Activated CD8-positive, alpha-beta T cell treated with anti-CD3 and anti-CD28 coated beads for 36 hours (primary cell): ENCODE measurements around the gene THPO. TPM values are rescaled to one million over a fixed set of nuclear protein-coding genes. Genes with fewer than 3 reads are reported as not detected.

Source experiments
- ATAC-seq: fragments of 200-7000 bp; cut with Tn5 transposase; one replicate; pipeline ENCODE4 v1.10.0; 2021; ENCODE audit warnings: mild to moderate bottlenecking, moderate library complexity
- CTCF ChIA-PET: fragments of 350-600 bp; sonication (Branson Sonifier 250); formaldehyde crosslinking; loops from one replicate; lab custom pipeline; 2021; ENCODE audit warnings: antibody characterized with exemption; lab: Charles Lee
- POLR2A ChIA-PET: fragments of 350-600 bp; sonication (Branson Sonifier 250); formaldehyde crosslinking; loops from one replicate; lab custom pipeline; 2021; ENCODE audit warnings: antibody characterized with exemption; lab: Charles Lee
- DNase-seq: peaks from one replicate; pipeline ENCODE4 v3.0.0-alpha.2; 2020
- H3K27ac Mint-ChIP-seq: one replicate; pipeline ENCODE4 v1.8.0; 2021; ENCODE audit warnings: mild to moderate bottlenecking, mixed read lengths
- H3K27me3 Mint-ChIP-seq: one replicate; pipeline ENCODE4 v1.8.0; 2021; ENCODE audit warnings: mixed read lengths
- H3K36me3 Mint-ChIP-seq: one replicate; pipeline ENCODE4 v1.8.0; 2021; ENCODE audit warnings: low read depth, mixed read lengths
- H3K4me1 Mint-ChIP-seq: one replicate; pipeline ENCODE4 v1.8.0; 2021; ENCODE audit warnings: low read depth, mixed read lengths
- H3K4me3 Mint-ChIP-seq: one replicate; pipeline ENCODE4 v1.8.0; 2021; ENCODE audit warnings: mild to moderate bottlenecking, moderate library complexity, mixed read lengths
- H3K9me3 Mint-ChIP-seq: one replicate; pipeline ENCODE4 v1.8.0; 2021; ENCODE audit warnings: mixed read lengths
- CTCF ChIP-seq: fragments of 200-600 bp; IDR thresholded peaks from one replicate; pipeline ENCODE4 v1.8.0; 2022; ENCODE audit warnings: antibody characterized with exemption, mild to moderate bottlenecking
- intact Hi-C: fragments of 100-400 bp; cut with micrococcal nuclease; formaldehyde crosslinking; loops from one replicate; pipeline ENCODE4 v1.10.0; 2022
- total RNA-seq, 2 experiments: library from RNA; stranded (reverse); gene quantifications; one replicate each; pipeline ENCODE4 v1.2.3, GENCODE V29; 2021

The THPO gene
- total RNA-seq, 2 experiments from 2014 or later = not detected

- Mint-ChIP-seq H3K36me3 (no peaks in the 10 kb centered on the region), H3K27ac (no peak overlapping the region), H3K4me1 (peaks cover 4% of the 10 kb centered on the region), H3K27me3 (no peaks in the 10 kb centered on the region), H3K9me3 (no peaks in the 10 kb centered on the region), H3K4me3 (no peak overlapping the region)
- ATAC-seq (no peak), DNase-seq (no peak)
- TF ChIP-seq CTCF = no peak
- intact Hi-C loops = no loop called here
- POLR2A ChIA-PET = no interaction called here
- CTCF ChIA-PET = interaction anchor here (1.0 kb wide), 1 partner anchor 194 kb away, joined by 3 read pairs; no protein-coding TSS in a partner anchor
Observed at GRCh38 chr3:184349563-184350470, 28.2 kb downstream of the THPO start.

GRCh38 chr3:184348057-184348382 lies 30.0 kb downstream of the THPO start:
- DNase-seq (no peak), ATAC-seq (no peak)
- H3K4me3 Mint-ChIP-seq = no peak overlapping the region
- no peaks in the 10 kb centered on the region for H3K9me3 Mint-ChIP-seq
- ChIA-PET CTCF (no interaction called here), POLR2A (interaction anchor here (1.1 to 1.9 kb wide), 4 partner anchors 12 to 32 kb away, joined by 5 to 10 read pairs (median 6); no protein-coding TSS in a partner anchor)
- no peaks in the 10 kb centered on the region for H3K36me3 Mint-ChIP-seq
- no peaks in the 10 kb centered on the region for H3K27me3 Mint-ChIP-seq
- intact Hi-C loops = no loop called here
- no peaks in the 10 kb centered on the region for H3K4me1 Mint-ChIP-seq
- H3K27ac Mint-ChIP-seq = no peak overlapping the region
- no peak for TF ChIP-seq CTCF

GRCh38 chr3:184347321-184348056 lies 30.5 kb downstream of the THPO start:
- Mint-ChIP-seq H3K27me3 (no peaks in the 10 kb centered on the region), H3K4me1 (no peaks in the 10 kb centered on the region), H3K9me3 (no peaks in the 10 kb centered on the region), H3K36me3 (no peaks in the 10 kb centered on the region), H3K27ac (no peak overlapping the region), H3K4me3 (no peak overlapping the region)
- no peak for DNase-seq
- ChIA-PET POLR2A (interaction anchor here (1.1 to 1.9 kb wide), 4 partner anchors 12 to 32 kb away, joined by 5 to 10 read pairs (median 6); no protein-coding TSS in a partner anchor), CTCF (interaction anchor here (3.4 kb wide), 1 partner anchor 7 kb away, joined by 16 read pairs; no protein-coding TSS in a partner anchor)
- intact Hi-C loops = no loop called here
- no peak for TF ChIP-seq CTCF
- ATAC-seq = no peak

DNA sequence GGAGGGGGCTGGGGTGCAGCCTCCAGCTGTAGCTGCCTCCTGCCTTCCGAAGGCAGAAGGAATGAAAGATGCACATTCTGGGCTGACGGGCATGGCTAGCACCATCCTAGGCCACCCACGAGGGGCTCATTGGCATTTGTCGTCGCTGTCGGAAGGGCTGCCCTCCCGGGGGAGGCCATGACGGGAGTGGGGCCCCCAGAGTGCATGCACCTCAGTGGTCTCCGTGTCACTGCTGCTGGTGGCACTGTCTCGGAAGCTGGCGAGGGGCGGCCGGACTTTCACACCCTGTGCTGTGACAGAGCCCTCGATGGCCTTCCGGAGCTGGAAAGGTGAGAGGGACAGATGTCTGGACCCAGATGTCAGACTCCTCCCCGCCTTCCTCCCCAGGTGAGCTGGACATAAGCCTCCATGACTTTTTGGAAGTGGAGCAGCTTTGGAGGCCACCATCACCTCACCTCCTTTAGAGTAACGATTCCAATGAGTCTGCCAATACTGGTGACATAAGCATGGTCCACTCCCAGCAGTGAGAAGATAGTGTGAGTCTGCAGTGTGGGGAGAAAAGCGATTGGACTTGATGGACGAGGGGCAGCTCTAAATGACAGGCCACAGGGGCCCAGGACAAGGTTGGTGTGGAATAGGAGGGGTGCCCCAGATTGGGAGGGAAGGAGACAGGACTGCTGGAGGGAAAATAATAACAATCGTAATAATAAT lies 31.4 kb downstream of the THPO start:
- no peak overlapping the region for H3K4me3 Mint-ChIP-seq
- H3K36me3 Mint-ChIP-seq = no peaks in the 10 kb centered on the region
- H3K27ac Mint-ChIP-seq = no peak overlapping the region

More for the DNA sequence above, 31.4 kb downstream of the THPO start:
- Mint-ChIP-seq H3K4me1 (no peaks in the 10 kb centered on the region), H3K9me3 (no peaks in the 10 kb centered on the region), H3K27me3 (no peaks in the 10 kb centered on the region)
- ChIA-PET CTCF (interaction anchor here (3.4 kb wide), 1 partner anchor 8 kb away, joined by 16 read pairs; no protein-coding TSS in a partner anchor), POLR2A (interaction anchor here (0.9 to 1.7 kb wide), 3 partner anchors 10 to 21 kb away, joined by 3 to 10 read pairs (median 5); partner anchors contain the start of genes CLCN2, FAM131A and POLR2H)
- DNase-seq (no peak), ATAC-seq (no peak)
- no peak for TF ChIP-seq CTCF
- intact Hi-C loops = no loop called here
